ENCODE results near the gene RPAP3.

DNA sequence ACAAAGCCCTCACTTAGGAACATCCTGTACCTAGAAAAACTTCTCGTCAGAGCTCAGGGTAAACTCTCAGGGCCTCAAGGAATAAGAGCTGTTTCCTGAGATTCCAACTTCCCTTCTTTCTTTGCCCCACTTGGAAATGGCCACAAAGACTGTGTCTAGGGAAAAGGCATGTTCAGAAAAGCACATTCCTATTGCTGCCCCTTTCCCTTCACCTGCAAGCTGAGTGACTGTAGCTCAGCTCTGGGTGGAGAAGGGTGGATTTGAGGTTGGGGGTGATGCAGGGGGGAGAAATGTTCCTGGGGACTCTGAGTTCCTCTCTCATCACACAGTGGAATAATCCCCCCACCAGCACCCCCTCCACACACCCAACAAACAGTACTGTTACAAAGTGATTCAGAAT is 12.7 kb upstream of the RPAP3 start:
- TF ChIP-seq, protein P1, sequence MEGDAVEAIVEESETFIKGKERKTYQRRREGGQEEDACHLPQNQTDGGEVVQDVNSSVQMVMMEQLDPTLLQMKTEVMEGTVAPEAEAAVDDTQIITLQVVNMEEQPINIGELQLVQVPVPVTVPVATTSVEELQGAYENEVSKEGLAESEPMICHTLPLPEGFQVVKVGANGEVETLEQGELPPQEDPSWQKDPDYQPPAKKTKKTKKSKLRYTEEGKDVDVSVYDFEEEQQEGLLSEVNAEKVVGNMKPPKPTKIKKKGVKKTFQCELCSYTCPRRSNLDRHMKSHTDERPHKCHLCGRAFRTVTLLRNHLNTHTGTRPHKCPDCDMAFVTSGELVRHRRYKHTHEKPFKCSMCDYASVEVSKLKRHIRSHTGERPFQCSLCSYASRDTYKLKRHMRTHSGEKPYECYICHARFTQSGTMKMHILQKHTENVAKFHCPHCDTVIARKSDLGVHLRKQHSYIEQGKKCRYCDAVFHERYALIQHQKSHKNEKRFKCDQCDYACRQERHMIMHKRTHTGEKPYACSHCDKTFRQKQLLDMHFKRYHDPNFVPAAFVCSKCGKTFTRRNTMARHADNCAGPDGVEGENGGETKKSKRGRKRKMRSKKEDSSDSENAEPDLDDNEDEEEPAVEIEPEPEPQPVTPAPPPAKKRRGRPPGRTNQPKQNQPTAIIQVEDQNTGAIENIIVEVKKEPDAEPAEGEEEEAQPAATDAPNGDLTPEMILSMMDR (IDR thresholded peaks at IDR 0.05) = no peak
- TF ChIP-seq POLR2A (IDR thresholded peaks at IDR 0.05) = no peak
